NOMO-1 treated with DMSO at 0.1 percent for 48 hours (cell line): ENCODE results near the gene BCAR1.

Source experiments
- DNase-seq: peaks from one replicate; lab custom pipeline; 2025; ENCODE audit not compliant: unreplicated experiment; lab: John Stamatoyannopoulos, UW

BCAR1 gene

GRCh38 chr16:75179208-75179607 is 72.2 kb downstream of the BCAR1 start:
- DNase-seq: no peak
